ENCODE data around the gene RNASEH2A. TPM values are rescaled to one million over a fixed set of nuclear protein-coding genes. Genes with fewer than 3 reads are reported as not detected.

RNASEH2A gene
- total and polyA plus RNA-seq, 2 of the 13 experiments (the other 11 are each of a cell fraction or from before 2014, with no cell fraction given) = 25.1 to 35.8 TPM

GRCh38 chr19:12789098-12789903 is 17.1 kb upstream of the RNASEH2A start (continued):
- peak; percentile 80 for TF ChIP-seq HNF4G (IDR thresholded peaks at IDR 0.05; ENCODE audit: borderline replicate concordance, low read depth, low read length)
- TF ChIP-seq HNF4G (CRISPR knock-in tag; IDR thresholded peaks at IDR 0.05; ENCODE audit: borderline replicate concordance, low read depth) = no peak; the same call in 1 of the 2 replicates
- peak; percentile 61 for TF ChIP-seq RBFOX2 (IDR thresholded peaks at IDR 0.05; ENCODE audit: low read depth, low read length)
- TF ChIP-seq CBFB (CRISPR knock-in tag; IDR thresholded peaks at IDR 0.05) = no peak
- TF ChIP-seq ZFP36L1 (CRISPR knock-in tag; IDR thresholded peaks at IDR 0.05) = no peak
- peak in 1 of 2 experiments; percentile 46; a peak in 2 of 4 replicates for TF ChIP-seq POLR2A (IDR thresholded peaks at IDR 0.05; ENCODE audit: insufficient read depth in 1 of 2, low read depth in 2 of 2, low read length in 2 of 2)
- no peak for TF ChIP-seq ATF5 (CRISPR knock-in tag; IDR thresholded peaks at IDR 0.05; ENCODE audit: low read depth)
- no peak for TF ChIP-seq ZBTB20 (CRISPR knock-in tag; IDR thresholded peaks at IDR 0.05; ENCODE audit: borderline replicate concordance, low read depth)
- TF ChIP-seq RAD51 (IDR thresholded peaks at IDR 0.05; ENCODE audit: borderline replicate concordance) = no peak
- 0 out of 2 replicates have a peak, but pooled peaks have one; percentile 3 for TF ChIP-seq ZFP91 (CRISPR knock-in tag; IDR thresholded peaks at IDR 0.05; ENCODE audit: borderline replicate concordance)
- 0 out of 2 replicates have a peak, but pooled peaks have one; percentile 24 for TF ChIP-seq HOXA9 (CRISPR knock-in tag; IDR thresholded peaks at IDR 0.05; ENCODE audit: borderline replicate concordance)
- peak; percentile 85; the same call in 1 of the 2 replicates for TF ChIP-seq ZBED4 (CRISPR knock-in tag; IDR thresholded peaks at IDR 0.05; ENCODE audit: borderline replicate concordance)
- no peak for TF ChIP-seq MEIS1 (CRISPR knock-in tag; IDR thresholded peaks at IDR 0.05; ENCODE audit: borderline replicate concordance)
- TF ChIP-seq, protein P1, sequence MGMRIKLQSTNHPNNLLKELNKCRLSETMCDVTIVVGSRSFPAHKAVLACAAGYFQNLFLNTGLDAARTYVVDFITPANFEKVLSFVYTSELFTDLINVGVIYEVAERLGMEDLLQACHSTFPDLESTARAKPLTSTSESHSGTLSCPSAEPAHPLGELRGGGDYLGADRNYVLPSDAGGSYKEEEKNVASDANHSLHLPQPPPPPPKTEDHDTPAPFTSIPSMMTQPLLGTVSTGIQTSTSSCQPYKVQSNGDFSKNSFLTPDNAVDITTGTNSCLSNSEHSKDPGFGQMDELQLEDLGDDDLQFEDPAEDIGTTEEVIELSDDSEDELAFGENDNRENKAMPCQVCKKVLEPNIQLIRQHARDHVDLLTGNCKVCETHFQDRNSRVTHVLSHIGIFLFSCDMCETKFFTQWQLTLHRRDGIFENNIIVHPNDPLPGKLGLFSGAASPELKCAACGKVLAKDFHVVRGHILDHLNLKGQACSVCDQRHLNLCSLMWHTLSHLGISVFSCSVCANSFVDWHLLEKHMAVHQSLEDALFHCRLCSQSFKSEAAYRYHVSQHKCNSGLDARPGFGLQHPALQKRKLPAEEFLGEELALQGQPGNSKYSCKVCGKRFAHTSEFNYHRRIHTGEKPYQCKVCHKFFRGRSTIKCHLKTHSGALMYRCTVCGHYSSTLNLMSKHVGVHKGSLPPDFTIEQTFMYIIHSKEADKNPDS (CRISPR knock-in tag; IDR thresholded peaks at IDR 0.05) = no peak
- no peak for TF ChIP-seq ZNF256 (CRISPR knock-in tag; conservative IDR thresholded peaks at IDR 0.05)
- TF ChIP-seq NR2F2 (IDR thresholded peaks at IDR 0.05; ENCODE audit: borderline replicate concordance, low read depth) = no peak
- TF ChIP-seq EP300 (IDR thresholded peaks at IDR 0.05; ENCODE audit: low read depth in 2 of 2, low read length in 2 of 2) = 0 out of 4 replicates have a peak, but pooled peaks of 1 of the 2 experiments have one; percentile 29
- no peak for TF ChIP-seq EP300 (CRISPR knock-in tag; IDR thresholded peaks at IDR 0.05; ENCODE audit: borderline replicate concordance)
- TF ChIP-seq SIN3A (IDR thresholded peaks at IDR 0.05; ENCODE audit: borderline replicate concordance, low read depth, low read length) = peak; percentile 37; the same call in 1 of the 2 replicates
- TF ChIP-seq RCOR2 (CRISPR knock-in tag; IDR thresholded peaks at IDR 0.05) = 0 out of 2 replicates have a peak, but pooled peaks have one; percentile 44
- TF ChIP-seq ZNF746 (CRISPR knock-in tag; IDR thresholded peaks at IDR 0.05) = peak; percentile 40; the same call in 1 of the 2 replicates
